SK-MEL-5 (cell line): ENCODE measurements around the gene SLC22A17. TPM values are rescaled to one million over a fixed set of nuclear protein-coding genes. Genes with fewer than 3 reads are reported as not detected.
"Not testable (repeated sequence)": the region's sequence is repeated elsewhere in the genome, so short reads cannot be mapped to it uniquely, and the experiment has no call there.

Source experiments
- DNase-seq: peaks from one replicate; pipeline ENCODE4 v3.0.0-alpha.2; 2016; ENCODE audit warnings: low read depth, low spot score
- in situ Hi-C: cut with HindIII; loops from 2 replicates; pipeline ENCODE4 v1.10.0; 2016; ENCODE audit warnings: low sequenced_read_pairs, high pct_unique_total_duplicates, low pct_unique_long_range_greater_than_20kb
- total RNA-seq: library from RNA; depleted of rRNA; stranded (reverse); fragments of >200 nt; shearing (Covaris generic); gene quantifications from 2 replicates; pipeline ENCODE4 v1.2.3, GENCODE V29; 2014

SLC22A17 gene
- total RNA-seq, 1 experiment from 2014 or later = 9.5 TPM

DNA sequence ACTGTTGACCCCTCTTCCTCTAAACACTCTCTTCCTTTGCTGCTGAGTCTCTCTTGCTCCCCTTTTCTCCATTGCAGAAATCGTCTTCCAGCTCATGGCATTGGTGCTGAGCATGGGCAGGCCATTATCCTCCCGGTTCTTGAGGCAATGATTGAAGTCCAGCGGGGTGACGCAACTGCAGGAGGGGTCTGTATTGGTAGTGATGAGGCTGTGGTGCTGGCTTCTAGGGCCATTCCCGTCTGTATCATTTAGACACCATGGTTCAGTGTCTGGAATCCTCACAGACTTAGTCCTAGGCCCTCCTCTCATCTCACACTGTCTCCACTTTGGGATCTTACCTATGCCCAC is 720 bp upstream of the SLC22A17 start:
- in situ Hi-C loops = no loop called here
- DNase-seq = no peak

DNA sequence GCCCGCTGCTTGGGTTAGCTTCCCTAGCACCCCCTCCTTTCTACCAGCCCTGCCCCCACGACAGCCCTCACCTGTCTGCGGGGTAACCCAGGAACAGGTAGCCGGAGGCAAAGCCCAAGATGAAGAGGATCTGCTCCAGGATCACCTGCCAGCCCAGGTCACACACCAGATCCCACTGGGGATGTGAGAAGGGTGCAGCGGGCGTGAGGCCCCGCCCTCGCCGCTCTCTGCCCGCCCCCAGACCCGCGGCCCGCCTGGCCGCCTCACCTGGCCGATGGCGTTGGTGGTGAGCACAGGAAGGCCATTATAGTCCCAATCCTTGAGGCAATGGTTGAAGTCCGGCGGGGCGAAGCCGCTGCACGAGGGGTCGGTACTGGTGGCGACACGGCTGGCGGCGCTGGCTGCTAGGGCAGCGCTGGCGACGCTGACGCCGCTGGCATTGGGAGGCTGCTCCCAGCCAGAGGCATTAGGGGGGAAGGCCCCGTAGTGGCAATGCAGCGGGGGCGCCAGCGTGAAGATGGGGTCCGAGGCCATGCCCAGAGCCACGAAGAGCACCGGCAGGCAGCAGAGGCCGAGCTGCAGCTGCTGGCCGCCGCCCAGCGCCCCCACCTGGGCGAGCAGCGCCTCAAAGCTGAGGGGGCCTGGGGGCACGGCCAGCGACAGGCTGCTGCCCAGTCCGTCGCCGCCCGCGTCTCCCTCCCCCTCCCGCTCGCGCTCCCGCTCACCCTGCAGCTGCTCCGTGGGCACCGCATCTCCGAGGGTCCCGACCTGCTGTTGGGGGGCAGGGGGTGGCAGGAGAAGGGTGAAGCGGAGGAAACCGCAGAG is 794 bp downstream of the SLC22A17 start:
- in situ Hi-C loops = no loop called here
- DNase-seq = no peak

DNA sequence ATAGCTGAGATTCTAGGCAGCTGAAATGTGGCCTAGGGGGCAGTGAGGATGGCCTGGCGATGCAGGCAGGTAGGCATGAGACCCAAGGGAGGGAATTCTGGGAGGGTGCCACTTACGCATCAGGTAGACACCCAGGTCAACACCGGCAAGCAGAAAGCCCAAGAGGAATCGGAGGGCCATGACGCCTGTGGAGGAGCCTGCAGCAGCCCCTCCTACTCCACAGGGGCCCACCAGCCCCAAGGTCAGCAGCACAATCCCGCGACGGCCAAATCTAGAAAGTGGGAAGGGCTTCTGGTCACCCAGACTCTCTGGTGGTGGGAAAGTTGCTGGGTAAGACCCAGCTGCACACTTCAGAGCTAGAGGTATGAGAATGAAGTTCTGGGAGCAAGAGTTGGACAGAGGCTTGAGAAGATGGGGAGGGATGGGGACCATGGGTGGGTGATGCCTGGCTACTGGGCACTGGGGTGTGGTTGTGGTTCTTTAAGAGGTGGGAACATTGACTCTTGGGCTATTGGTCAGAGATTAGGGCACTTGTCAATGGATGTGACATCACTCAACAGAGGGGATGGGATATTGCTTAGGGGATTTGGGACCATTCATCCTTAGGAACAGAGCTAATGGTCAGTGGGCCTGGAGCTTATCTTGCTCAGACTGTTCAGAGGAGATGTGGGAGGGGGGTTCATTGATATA is 3.4 kb downstream of the SLC22A17 start:
- DNase-seq = no peak
- in situ Hi-C loops = no loop called here

DNA sequence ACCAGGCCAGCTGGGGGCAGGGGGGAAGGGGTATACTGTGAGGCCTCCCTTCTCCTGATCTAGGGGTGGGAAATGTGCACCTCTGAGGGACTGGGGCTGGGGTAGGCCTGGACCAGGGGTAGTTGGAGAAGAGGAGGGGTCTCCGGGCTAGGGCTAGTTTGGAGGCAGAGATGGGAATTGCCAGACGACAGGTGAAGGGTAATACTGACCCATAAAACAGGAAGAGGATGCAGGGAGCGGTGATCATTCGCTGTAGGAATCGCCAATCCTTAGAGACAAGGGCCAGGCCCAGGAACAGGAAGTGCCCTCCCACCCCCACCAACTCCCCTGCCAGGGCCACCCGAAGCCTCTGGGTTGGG is 4.4 kb downstream of the SLC22A17 start:
- no peak for DNase-seq
- in situ Hi-C loops = no loop called here

DNA sequence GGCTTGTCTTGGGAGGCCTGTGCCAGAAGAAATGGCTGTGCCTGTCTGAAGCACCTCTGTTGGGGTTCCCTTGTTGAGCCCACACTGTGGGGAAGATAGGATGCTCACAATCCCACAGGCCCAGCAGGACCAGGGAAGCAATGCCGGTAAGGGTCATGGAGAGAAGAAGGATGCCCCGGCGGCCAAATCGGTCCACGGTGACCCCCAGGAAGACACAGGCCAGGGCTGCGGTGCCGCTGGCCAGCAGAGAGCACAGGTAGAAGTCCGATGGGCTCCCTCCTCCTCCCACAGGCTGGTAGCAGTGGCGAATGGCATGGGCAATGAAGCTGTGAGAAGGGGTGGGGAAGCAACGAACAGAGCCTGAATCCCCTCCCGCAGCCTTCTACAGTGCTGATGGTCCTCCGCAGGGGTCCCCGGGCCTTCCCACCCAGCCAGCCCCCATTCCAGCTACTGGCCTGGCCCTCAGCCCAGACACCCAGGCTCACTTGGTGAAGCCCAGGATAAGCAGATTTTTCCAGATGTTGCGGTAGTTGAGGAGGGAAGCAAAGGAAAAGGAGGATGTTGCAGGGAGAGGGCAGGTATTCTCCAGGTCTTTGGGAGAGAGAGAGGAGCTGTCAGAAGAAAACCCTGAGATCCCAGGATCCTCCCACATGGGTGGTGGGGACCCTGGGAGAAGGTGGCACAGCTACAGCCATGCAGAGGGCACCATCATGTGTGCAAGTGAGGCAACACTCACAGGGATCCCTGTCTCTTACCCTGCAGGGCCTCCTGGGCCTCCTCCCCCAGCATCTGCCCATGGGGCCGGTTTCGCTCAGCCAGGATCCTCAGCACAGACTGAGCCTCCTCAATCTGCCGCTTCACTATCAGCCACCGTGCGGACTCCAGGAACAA is 5.0 kb downstream of the SLC22A17 start:
- in situ Hi-C loops = no loop called here
- DNase-seq = no peak

DNA sequence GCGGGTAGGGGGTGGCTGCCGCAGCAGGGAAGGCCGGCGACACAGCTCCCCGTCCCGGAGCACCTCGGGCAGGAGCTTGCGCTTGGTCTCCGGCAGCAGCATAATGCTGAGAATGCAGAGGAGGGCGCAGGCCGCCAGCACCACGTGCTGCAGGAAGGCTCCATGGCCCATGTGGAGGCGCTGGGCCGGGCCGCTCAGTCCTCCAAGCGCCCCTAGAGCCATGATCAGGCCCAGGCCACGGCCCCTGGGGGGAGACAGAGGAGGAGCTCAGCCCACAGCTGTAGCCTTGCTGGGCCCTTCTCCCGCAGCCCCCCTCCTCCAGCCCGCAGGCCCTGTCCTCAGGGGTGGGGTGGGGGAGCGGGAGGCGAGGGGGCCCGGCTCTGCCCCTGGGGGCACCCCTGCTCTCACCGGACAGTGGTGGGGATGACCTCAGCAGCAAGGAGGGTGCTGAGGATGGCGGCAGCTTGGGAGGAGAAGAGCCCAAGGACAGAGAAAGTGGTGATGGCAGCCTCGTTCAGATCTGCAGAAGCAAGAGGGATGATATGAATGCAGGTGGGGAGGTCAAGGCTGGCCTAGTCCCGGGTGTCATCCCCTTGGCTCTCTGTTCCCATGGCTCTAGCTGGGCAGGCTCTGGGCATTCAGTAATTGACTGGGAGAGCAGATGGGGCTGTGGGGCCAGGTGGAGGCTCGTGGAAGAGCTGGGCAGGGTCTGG is 5.8 kb downstream of the SLC22A17 start:
- in situ Hi-C loops = no loop called here
- no peak for DNase-seq

DNA sequence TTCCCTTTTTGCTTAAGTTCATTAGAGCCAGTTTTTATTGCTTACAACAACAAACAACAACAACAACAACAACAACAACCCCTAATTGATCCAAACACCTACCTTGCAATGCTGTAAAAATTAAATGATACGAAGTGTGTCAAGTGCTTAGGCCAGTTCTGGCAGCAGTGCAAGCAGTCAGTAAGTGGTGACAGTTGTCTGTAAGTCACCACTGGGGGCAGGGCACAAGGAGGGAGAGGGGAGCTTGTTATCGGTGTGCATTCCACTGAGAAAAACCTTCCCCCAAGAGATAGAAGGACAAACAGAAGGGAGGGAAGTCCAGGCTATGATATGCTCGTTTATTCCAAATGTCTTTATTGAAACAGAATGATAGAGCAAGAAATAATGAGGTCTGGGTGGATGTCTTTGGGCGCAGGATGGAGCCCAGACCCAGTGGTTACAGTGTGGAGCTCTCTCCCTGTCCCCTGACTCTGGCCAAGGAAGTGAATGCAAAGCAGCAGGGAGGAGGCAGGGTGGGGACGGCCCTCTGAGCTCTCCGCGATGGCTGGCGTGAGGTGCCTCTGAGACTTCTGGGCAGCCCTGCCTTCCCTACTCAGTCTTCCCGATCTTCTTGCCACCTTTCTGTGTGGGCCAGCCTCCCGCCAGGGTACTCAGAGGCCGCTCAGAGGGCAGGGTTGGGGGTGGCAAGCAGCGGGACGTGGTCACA is 6.5 kb downstream of the SLC22A17 start:
- in situ Hi-C loops = no loop called here
- DNase-seq = no peak

DNA sequence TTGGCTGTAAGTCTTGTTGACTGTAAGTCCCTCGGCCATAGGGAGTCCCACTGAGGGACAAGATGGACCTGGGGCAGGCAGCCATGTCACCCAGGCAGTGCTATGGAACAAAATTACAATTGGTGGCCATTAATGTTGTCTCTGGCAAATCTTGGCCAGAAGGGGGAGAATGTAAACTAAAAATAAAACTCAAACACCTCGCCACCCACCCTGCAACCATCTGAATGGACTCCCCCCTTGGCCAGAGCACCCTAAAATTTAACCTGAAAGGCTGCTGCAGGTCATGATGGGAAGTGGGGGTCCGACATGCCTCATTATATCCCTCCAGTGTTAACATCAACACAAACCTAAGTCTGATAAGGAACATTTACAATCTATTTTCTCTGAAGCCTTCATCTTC is 8.2 kb downstream of the SLC22A17 start:
- in situ Hi-C loops = no loop called here

DNA sequence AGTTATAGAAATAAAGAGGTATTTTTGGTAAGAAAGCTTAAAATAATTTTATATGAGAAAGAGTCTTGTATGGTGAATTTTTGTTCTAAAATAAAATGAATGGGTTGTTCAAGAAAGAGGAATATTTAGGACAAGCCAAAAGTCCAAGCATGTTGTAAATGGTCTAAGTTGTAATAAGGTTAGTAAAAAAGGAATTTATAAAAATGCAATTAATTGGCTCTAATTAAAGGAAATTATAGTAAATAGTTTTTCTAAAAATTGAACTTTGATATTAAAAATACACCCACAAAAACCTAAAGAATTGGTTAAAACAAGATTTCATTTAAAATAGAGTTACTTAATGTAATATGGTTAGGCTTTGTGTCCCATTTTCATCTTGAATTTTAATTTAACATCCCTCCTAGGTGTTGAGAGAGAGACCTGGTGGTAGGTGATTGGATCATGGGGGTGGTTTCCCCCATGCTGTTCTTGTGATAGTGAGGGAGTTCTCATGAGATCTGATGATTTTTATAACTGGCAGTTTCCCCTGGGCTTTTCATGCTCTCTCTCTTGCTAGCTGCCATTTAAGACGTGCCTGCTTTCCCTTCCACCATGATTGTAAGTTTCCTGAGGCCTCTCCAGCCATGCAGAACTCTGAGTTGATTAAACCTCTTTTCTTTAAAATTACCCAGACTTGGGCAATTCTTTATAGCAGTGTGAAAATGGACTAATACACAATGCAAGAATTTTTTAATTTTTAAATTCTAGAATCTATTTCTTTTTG is 13.0 kb downstream of the SLC22A17 start:
- DNase-seq = no peak
- in situ Hi-C loops = no loop called here

More for the DNA sequence above, 8.2 kb downstream of the SLC22A17 start:
- DNase-seq = no peak

DNA sequence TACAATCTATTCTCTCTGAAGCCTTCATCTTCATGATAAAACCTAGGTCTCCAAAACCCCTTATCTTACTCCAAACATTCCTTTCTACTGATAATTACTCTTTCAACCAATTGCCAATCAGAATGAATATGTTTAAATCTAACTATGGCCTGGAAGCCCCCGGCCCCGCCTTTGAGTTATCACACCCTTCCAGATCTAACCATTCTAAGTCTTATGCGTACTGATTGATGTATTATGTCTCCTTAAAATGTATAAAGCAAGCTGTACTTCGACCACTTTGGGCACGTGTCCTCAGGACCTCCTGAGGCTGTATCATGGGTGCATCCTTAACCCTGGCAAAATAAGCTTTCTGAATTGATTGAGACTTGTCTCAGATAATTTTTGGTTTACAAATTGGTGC is 17.1 kb downstream of the SLC22A17 start:
- DNase-seq = no peak
- in situ Hi-C loops = no loop called here

DNA sequence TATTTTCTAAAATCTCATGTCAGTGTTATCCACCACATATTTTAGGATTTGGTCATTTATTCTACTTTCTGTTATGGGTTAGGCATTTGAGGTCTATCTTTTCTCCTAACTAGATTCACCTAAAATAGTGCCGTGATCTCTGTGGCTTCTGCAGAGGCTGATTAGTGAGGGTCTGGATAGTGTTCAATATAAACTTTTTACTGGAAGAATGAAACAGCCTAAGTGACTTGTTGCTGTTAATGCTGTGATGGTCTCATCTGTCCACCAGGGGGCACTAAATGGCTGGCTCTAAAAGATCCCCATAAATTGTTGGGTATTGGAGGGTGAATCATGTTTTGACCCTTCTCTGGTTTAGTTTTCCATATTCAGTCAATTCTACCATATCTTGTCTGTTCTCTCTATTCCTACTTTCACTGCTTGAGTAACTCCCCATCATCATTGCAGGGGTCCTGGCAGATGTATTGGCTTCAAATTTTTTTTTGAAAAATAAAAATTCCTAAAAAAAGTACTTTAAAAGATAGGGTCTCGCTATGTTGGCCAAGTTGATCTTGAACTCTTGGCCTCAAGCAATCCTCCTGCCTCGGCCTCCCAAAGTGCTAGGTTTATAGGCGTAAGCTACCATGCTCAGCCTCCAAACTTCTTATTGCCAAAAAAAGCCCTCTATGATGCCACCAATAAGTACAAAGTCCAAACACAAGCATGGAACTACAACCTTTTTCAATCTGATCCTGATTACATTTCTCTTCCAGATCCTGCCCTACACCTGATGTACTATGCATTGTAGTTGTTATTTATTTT is 24.5 kb downstream of the SLC22A17 start:
- peak; percentile 76 for DNase-seq
- in situ Hi-C loops = no loop called here

DNA sequence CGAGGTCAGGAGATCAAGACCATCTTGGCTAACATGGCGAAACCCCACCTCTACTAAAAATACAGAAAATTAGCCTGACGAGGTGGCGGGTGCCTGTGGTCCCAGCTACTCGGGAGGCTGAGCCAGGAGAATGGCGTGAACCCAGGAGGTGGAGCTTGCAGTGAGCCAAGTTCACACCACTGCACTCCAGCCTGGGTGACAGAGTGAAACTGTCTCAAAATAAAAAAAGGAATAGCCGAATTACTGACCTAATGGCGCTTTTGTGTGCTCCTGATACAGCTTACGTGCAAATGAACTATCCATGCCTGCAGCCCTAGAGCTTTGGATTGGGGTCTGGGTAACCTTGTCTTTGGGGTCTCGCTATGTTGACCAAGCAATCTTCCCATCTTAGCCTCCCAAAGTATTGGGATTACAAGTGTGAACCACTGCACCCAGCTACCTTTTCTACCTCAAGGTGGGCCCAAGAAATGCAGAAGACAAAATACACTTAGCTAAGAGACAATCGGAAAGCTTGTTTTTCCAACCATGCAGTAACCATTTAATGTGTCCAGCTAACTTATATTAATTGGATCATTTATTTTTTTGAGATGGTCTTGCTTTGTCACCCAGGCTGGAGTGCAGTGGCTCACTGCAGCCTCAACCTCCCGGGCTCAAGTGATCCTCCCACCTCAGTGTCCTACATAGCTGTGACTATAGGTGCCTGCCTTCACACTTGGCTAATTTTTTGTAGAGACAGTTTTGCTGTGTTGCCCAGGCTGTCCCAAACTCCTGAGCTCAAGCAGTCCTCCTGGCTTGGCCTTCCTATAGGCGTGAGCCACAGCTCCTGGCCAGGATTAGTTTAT is 26.0 kb downstream of the SLC22A17 start:
- in situ Hi-C loops = no loop called here
- DNase-seq = no peak

DNA sequence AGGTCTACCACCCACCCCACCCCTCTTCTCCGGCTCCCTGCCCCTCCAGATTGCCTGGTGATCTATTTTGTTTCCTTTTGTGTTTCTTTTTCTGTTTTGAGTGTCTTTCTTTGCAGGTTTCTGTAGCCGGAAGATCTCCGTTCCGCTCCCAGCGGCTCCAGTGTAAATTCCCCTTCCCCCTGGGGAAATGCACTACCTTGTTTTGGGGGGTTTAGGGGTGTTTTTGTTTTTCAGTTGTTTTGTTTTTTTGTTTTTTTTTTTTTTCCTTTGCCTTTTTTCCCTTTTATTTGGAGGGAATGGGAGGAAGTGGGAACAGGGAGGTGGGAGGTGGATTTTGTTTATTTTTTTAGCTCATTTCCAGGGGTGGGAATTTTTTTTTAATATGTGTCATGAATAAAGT is 26.9 kb downstream of the SLC22A17 start:
- in situ Hi-C loops = not testable (repeated sequence)

DNA sequence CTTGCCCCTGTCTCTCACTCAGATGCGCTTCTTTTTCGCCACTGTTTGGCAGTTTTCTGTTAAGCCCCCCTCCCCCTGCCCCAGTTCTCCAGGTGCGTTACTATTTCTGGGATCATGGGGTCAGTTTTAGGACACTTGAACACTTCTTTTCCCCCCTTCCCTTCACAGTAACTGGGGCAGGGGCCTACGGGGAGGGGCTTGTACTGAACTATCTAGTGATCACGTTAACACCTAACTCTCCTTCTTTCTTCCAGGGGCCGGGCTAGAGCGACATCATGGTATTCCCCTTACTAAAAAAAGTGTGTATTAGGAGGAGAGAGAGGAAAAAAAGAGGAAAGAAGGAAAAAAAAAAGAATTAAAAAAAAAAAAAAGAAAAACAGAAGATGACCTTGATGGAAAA is 27.7 kb downstream of the SLC22A17 start:
- no peak for DNase-seq
- in situ Hi-C loops = no loop called here

More for the DNA sequence above, 26.9 kb downstream of the SLC22A17 start:
- DNase-seq = not testable (repeated sequence)

DNA sequence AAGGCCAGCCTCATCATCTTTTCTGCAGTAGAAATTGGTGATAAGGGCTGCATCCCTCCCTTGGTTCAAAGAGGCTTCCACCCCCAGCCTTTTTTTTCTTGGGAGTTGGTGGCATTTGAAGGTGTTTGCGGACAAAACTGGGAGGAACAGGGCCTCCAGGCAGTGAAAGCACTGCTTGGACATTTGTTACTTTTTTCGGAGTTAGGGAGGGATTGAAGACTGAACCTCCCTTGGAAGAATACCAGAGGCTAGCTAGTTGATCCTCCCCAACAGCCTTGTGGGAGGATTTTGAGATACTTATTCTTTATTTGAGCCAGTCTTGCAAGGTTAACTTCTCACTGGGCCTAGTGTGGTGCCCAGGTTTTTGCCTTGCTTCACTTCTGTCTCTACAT is 28.2 kb downstream of the SLC22A17 start:
- in situ Hi-C loops = no loop called here

More for the DNA sequence above, 28.2 kb downstream of the SLC22A17 start:
- DNase-seq = no peak
